ENCODE data around the gene NUP58.
"Not testable (repeated sequence)": the region's sequence is repeated elsewhere in the genome, so short reads cannot be mapped to it uniquely, and the experiment has no call there.

Gene NUP58

GRCh38 chr13:25347151-25347550 is 45.7 kb downstream of the NUP58 start:
- H3K27ac Mint-ChIP-seq, result no peak overlapping the region
- H3K27me3 Mint-ChIP-seq (ENCODE audit: low read depth), result no peaks in the 10 kb centered on the region
- no peak overlapping the region for H3K4me3 Mint-ChIP-seq
- no peak for TF ChIP-seq CTCF (IDR thresholded peaks at IDR 0.05; ENCODE audit: unreplicated experiment in 3 of 3)
- H3K36me3 Mint-ChIP-seq (ENCODE audit: low read depth), result peaks cover 4% of the 10 kb centered on the region
- H3K9me3 Mint-ChIP-seq, result no peaks in the 10 kb centered on the region
- H3K4me1 Mint-ChIP-seq, result peaks cover 3% of the 10 kb centered on the region

GRCh38 chr13:25351404-25351803 is 50.0 kb downstream of the NUP58 start:
- Mint-ChIP-seq H3K4me3 (no peak overlapping the region), H3K9me3 (no peaks in the 10 kb centered on the region), H3K27me3 (ENCODE audit: low read depth) (peaks cover 4% of the 10 kb centered on the region), H3K4me1 (peaks cover 15% of the 10 kb centered on the region), H3K27ac (peak overlapping the region in 1 of 3 experiments; percentile 85), H3K36me3 (ENCODE audit: low read depth) (no peaks in the 10 kb centered on the region)
- no peak for TF ChIP-seq CTCF (IDR thresholded peaks at IDR 0.05; ENCODE audit: unreplicated experiment in 3 of 3)

GRCh38 chr13:25352230-25352629 is 50.8 kb downstream of the NUP58 start:
- peak overlapping the region; percentile 67 to 85 (median 83) for H3K27ac Mint-ChIP-seq
- peaks cover 4% of the 10 kb centered on the region for H3K27me3 Mint-ChIP-seq (ENCODE audit: low read depth)
- no peaks in the 10 kb centered on the region for H3K9me3 Mint-ChIP-seq
- H3K4me1 Mint-ChIP-seq, result peaks cover 15% of the 10 kb centered on the region
- no peak overlapping the region for H3K4me3 Mint-ChIP-seq
- no peaks in the 10 kb centered on the region for H3K36me3 Mint-ChIP-seq (ENCODE audit: low read depth)
- TF ChIP-seq CTCF (IDR thresholded peaks at IDR 0.05; ENCODE audit: unreplicated experiment in 3 of 3), result no peak

- Mint-ChIP-seq H3K27ac (peak overlapping the region; percentile 67 to 85 (median 83)), H3K9me3 (no peaks in the 10 kb centered on the region), H3K4me3 (no peak overlapping the region), H3K36me3 (ENCODE audit: low read depth) (no peaks in the 10 kb centered on the region), H3K27me3 (ENCODE audit: low read depth) (peaks cover 4% of the 10 kb centered on the region), H3K4me1 (peaks cover 15% of the 10 kb centered on the region)
- no peak for TF ChIP-seq CTCF (IDR thresholded peaks at IDR 0.05; ENCODE audit: unreplicated experiment in 3 of 3)
Measured at GRCh38 chr13:25352806-25353205, 51.4 kb downstream of the NUP58 start.

- Mint-ChIP-seq H3K4me3 (no peak overlapping the region), H3K27ac (peak overlapping the region in 2 of 3 experiments; percentile 22 to 44), H3K9me3 (peaks cover 4% of the 10 kb centered on the region), H3K4me1 (peaks cover 15% of the 10 kb centered on the region), H3K36me3 (ENCODE audit: low read depth) (no peaks in the 10 kb centered on the region), H3K27me3 (ENCODE audit: low read depth) (peaks cover 4% of the 10 kb centered on the region)
- TF ChIP-seq CTCF (IDR thresholded peaks at IDR 0.05; ENCODE audit: unreplicated experiment in 3 of 3), result no peak
Measured at GRCh38 chr13:25353344-25353743, 51.9 kb downstream of the NUP58 start.

- no peak overlapping the region for H3K4me3 Mint-ChIP-seq
- peaks cover 15% of the 10 kb centered on the region for H3K4me1 Mint-ChIP-seq
- no peaks in the 10 kb centered on the region for H3K36me3 Mint-ChIP-seq (ENCODE audit: low read depth)
- no peak for TF ChIP-seq CTCF (IDR thresholded peaks at IDR 0.05; ENCODE audit: unreplicated experiment in 3 of 3)
- peaks cover 4% of the 10 kb centered on the region for H3K27me3 Mint-ChIP-seq (ENCODE audit: low read depth)
- peak overlapping the region in 2 of 3 experiments; percentile 22 to 44 for H3K27ac Mint-ChIP-seq
- H3K9me3 Mint-ChIP-seq, result peaks cover 7% of the 10 kb centered on the region
Measured at GRCh38 chr13:25354377-25354776, 53.0 kb downstream of the NUP58 start.

- not testable (repeated sequence) for H3K4me3 Mint-ChIP-seq; H3K36me3 Mint-ChIP-seq (ENCODE audit: low read depth); H3K27me3 Mint-ChIP-seq (ENCODE audit: low read depth); H3K4me1 Mint-ChIP-seq; H3K27ac Mint-ChIP-seq
- H3K9me3 Mint-ChIP-seq, result peaks cover 25% of the 10 kb centered on the region
Measured at GRCh38 chr13:25360443-25360842, 59.0 kb downstream of the NUP58 start.

All from nephron (organoid).